HepG2 (cell line): ENCODE measurements around the gene CDK5RAP1. TPM values are rescaled to one million over a fixed set of nuclear protein-coding genes. Genes with fewer than 3 reads are reported as not detected.

Source experiments
- DPF2 ChIP-seq: sonication (generic); formaldehyde crosslinking; IDR thresholded peaks from 2 replicates; pipeline ENCODE4 v1.4.0; 2020; ENCODE audit warnings: mild to moderate bottlenecking, low read depth, missing genetic modification reagents, borderline replicate concordance
- IRX3 ChIP-seq: sonication (generic); formaldehyde crosslinking; IDR thresholded peaks from 2 replicates; pipeline ENCODE4 v1.8.1; 2023; ENCODE audit warnings: mild to moderate bottlenecking, low read depth, missing genetic modification reagents, borderline replicate concordance
- KDM6A ChIP-seq: IDR thresholded peaks from 2 replicates; pipeline ENCODE4 v1.6.1; 2016; ENCODE audit warnings: low read depth
- MEIS1 ChIP-seq: sonication (generic); formaldehyde crosslinking; IDR thresholded peaks from 2 replicates; pipeline ENCODE4 v1.9.0; 2021; ENCODE audit warnings: mild to moderate bottlenecking, missing genetic modification reagents, moderate library complexity, borderline replicate concordance
- MLLT10 ChIP-seq: sonication (generic); formaldehyde crosslinking; IDR thresholded peaks from 2 replicates; pipeline ENCODE4 v1.4.0; 2020; ENCODE audit warnings: missing genetic modification reagents
- MTF1 ChIP-seq: sonication (generic); formaldehyde crosslinking; IDR thresholded peaks from 2 replicates; pipeline ENCODE4 v1.5.0; 2020; ENCODE audit warnings: missing genetic modification reagents
- MXD3 ChIP-seq: IDR thresholded peaks from 2 replicates; pipeline ENCODE4 v1.6.1; 2016; ENCODE audit warnings: mild to moderate bottlenecking, missing biosample characterization, missing genetic modification reagents
- NFE2L2 ChIP-seq: fragments of 150-350 bp; IDR thresholded peaks from 2 replicates; pipeline ENCODE4 v1.6.1; 2014; ENCODE audit warnings: low read length
- NFKBIZ ChIP-seq: IDR thresholded peaks from 2 replicates; pipeline ENCODE4 v1.6.1; 2018; ENCODE audit warnings: missing genetic modification reagents, missing compliant biosample characterization
- NR3C1 ChIP-seq: sonication (generic); formaldehyde crosslinking; IDR thresholded peaks from 2 replicates; pipeline ENCODE4 v1.4.0; 2020; ENCODE audit warnings: missing genetic modification reagents
- RAD51 ChIP-seq: fragments of 450-650 bp; IDR thresholded peaks from 2 replicates; pipeline ENCODE4 v1.6.1; 2016; ENCODE audit warnings: borderline replicate concordance
- RORA ChIP-seq: sonication (generic); formaldehyde crosslinking; IDR thresholded peaks from 2 replicates; pipeline ENCODE4 v1.5.0; 2020; ENCODE audit warnings: mild to moderate bottlenecking, missing genetic modification reagents, moderate library complexity
- SIN3A ChIP-seq: IDR thresholded peaks from 2 replicates; pipeline ENCODE4 v1.6.1; 2011; ENCODE audit warnings: low read depth, mild to moderate bottlenecking, control low read depth, low read length, borderline replicate concordance
- SKI ChIP-seq: fragments of 450-650 bp; IDR thresholded peaks from one replicate; pipeline ENCODE4 v1.6.1; 2018; ENCODE audit warnings: mild to moderate bottlenecking; ENCODE audit not compliant: partially characterized antibody
- SP2 ChIP-seq: sonication (generic); formaldehyde crosslinking; IDR thresholded peaks from 2 replicates; pipeline ENCODE4 v1.5.1; 2020; ENCODE audit warnings: mild to moderate bottlenecking, missing genetic modification reagents
- TAF1 ChIP-seq: sonication (generic); formaldehyde crosslinking; IDR thresholded peaks from 2 replicates; pipeline ENCODE4 v1.4.0; 2020; ENCODE audit warnings: missing genetic modification reagents
- TP53 ChIP-seq: sonication (generic); formaldehyde crosslinking; conservative IDR thresholded peaks from 2 replicates; pipeline ENCODE4 v1.4.0; 2020; ENCODE audit warnings: missing genetic modification reagents
- U2AF2 ChIP-seq: fragments of 200-400 bp; formaldehyde crosslinking; IDR thresholded peaks from 2 replicates; pipeline ENCODE4 v1.6.1; 2017; ENCODE audit warnings: low read depth, mild to moderate bottlenecking, low read length
- ZBTB1 ChIP-seq: sonication (generic); formaldehyde crosslinking; IDR thresholded peaks from 2 replicates; pipeline ENCODE4 v1.4.0; 2020; ENCODE audit warnings: missing genetic modification reagents, borderline replicate concordance
- ZFAT ChIP-seq: sonication (generic); formaldehyde crosslinking; conservative IDR thresholded peaks from 2 replicates; pipeline ENCODE4 v1.8.1; 2023; ENCODE audit warnings: missing genetic modification reagents, inconsistent platforms
- ZMAT3 ChIP-seq: sonication (generic); formaldehyde crosslinking; conservative IDR thresholded peaks from 2 replicates; pipeline ENCODE4 v1.7.0; 2021; ENCODE audit warnings: missing genetic modification reagents
- ZNF558 ChIP-seq: sonication (generic); formaldehyde crosslinking; IDR thresholded peaks from 2 replicates; pipeline ENCODE4 v1.9.0; 2022; ENCODE audit warnings: mild to moderate bottlenecking, missing genetic modification reagents, borderline replicate concordance
- ZNF713 ChIP-seq: sonication (generic); formaldehyde crosslinking; IDR thresholded peaks from 2 replicates; pipeline ENCODE4 v1.4.0; 2020; ENCODE audit warnings: mild to moderate bottlenecking, missing genetic modification reagents
- ZNF75D ChIP-seq: sonication (generic); formaldehyde crosslinking; IDR thresholded peaks from 2 replicates; pipeline ENCODE4 v1.8.1; 2023; ENCODE audit warnings: missing genetic modification reagents, mild to moderate bottlenecking, borderline replicate concordance
- polyA plus RNA-seq, 8 experiments: library from polyadenylated mRNA; depleted of rRNA in 3 of 8; stranded (reverse) in 7 of 8; unstranded in 1 of 8; fragments of >200 nt; fragmentation: Illumina TruSeq in 4 of 8; extraction: Trizol in 4 of 8; gene quantifications; 2 replicates each; pipeline versions ENCODE4 v1.2.1 to v1.2.3, GENCODE V29; 2011 to 2016; ENCODE audit warnings: low read depth in 4 of 8, missing spikeins in 1 of 8, mixed read lengths in 1 of 8; ENCODE audit not compliant: insufficient read depth in 1 of 8
- total RNA-seq, 5 experiments: library from RNA; depleted of rRNA; stranded (reverse); fragments of >200 nt; fragmentation: Illumina TruSeq; extraction: Trizol; gene quantifications; 2 replicates each; pipeline ENCODE4 v1.2.3, GENCODE V29; 2016; ENCODE audit warnings: low read depth in 1 of 5
- TF ChIP-seq, protein P1 (sequence below): IDR thresholded peaks from 2 replicates; pipeline ENCODE4 v1.6.1; 2016; ENCODE audit warnings: low read depth, missing genetic modification reagents, missing compliant biosample characterization
- TF ChIP-seq, protein P2 (sequence below): sonication (generic); formaldehyde crosslinking; IDR thresholded peaks from 2 replicates; pipeline ENCODE4 v1.5.1; 2020; ENCODE audit warnings: missing genetic modification reagents, mild to moderate bottlenecking, borderline replicate concordance

Gene CDK5RAP1
- total and polyA plus RNA-seq, 2 of the 13 experiments (the other 11 are each of a cell fraction or from before 2014, with no cell fraction given): 53.6 to 98.2 TPM

DNA sequence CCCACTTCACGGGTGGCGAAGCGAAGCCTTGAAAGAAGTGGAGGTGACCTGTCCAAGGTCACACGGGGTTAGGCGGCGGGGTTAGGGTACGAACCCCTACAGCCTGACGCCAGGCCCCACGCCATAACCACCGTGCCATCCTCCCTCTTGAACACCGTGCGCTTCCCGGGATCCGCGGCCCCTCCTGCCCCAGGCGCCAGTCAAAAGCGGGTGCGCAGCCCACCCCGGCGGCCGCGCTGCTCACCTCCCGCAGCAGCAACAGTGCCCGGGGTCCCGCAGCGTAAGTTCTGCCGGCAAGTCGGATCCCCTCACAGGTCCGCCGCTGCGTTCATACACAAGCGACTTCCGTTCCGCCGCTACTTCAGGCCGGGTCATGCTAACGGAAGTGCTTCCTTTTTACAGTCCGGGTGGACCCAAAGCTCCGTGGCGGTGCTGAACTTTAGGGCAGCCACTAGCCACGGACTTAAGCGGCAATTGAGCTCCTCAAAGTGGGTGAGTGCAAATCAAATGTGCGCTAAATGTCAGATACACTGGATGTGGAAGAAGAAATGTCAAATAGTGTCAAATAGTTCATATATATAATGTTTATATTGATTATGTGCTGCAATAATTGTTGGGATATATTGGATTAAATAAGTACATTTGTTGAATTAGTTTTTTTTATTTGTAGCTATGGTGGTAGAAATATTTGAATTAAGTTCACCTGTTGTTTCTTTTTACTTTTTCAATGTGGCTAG, at the start of gene CDK5RAP1 (continued):
- TF ChIP-seq, protein P1, sequence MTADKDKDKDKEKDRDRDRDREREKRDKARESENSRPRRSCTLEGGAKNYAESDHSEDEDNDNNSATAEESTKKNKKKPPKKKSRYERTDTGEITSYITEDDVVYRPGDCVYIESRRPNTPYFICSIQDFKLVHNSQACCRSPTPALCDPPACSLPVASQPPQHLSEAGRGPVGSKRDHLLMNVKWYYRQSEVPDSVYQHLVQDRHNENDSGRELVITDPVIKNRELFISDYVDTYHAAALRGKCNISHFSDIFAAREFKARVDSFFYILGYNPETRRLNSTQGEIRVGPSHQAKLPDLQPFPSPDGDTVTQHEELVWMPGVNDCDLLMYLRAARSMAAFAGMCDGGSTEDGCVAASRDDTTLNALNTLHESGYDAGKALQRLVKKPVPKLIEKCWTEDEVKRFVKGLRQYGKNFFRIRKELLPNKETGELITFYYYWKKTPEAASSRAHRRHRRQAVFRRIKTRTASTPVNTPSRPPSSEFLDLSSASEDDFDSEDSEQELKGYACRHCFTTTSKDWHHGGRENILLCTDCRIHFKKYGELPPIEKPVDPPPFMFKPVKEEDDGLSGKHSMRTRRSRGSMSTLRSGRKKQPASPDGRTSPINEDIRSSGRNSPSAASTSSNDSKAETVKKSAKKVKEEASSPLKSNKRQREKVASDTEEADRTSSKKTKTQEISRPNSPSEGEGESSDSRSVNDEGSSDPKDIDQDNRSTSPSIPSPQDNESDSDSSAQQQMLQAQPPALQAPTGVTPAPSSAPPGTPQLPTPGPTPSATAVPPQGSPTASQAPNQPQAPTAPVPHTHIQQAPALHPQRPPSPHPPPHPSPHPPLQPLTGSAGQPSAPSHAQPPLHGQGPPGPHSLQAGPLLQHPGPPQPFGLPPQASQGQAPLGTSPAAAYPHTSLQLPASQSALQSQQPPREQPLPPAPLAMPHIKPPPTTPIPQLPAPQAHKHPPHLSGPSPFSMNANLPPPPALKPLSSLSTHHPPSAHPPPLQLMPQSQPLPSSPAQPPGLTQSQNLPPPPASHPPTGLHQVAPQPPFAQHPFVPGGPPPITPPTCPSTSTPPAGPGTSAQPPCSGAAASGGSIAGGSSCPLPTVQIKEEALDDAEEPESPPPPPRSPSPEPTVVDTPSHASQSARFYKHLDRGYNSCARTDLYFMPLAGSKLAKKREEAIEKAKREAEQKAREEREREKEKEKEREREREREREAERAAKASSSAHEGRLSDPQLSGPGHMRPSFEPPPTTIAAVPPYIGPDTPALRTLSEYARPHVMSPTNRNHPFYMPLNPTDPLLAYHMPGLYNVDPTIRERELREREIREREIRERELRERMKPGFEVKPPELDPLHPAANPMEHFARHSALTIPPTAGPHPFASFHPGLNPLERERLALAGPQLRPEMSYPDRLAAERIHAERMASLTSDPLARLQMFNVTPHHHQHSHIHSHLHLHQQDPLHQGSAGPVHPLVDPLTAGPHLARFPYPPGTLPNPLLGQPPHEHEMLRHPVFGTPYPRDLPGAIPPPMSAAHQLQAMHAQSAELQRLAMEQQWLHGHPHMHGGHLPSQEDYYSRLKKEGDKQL (CRISPR knock-in tag): peak; percentile 88
- TF ChIP-seq RAD51 (no peak), NFKBIZ (CRISPR knock-in tag) (peak; percentile 99), TAF1 (peak; percentile 98), NR3C1 (CRISPR knock-in tag) (no peak), TP53 (CRISPR knock-in tag) (peak; percentile 87; the same call in 1 of the 2 replicates), SKI (peak; percentile 45), IRX3 (peak; percentile 93; the same call in 1 of the 2 replicates), ZNF558 (CRISPR knock-in tag) (peak; percentile 93), MXD3 (CRISPR knock-in tag) (peak; percentile 98), DPF2 (CRISPR knock-in tag) (no peak), U2AF2 (no peak), MTF1 (CRISPR knock-in tag) (peak; percentile 86; the same call in 1 of the 2 replicates), ZNF713 (CRISPR knock-in tag) (peak; percentile 96), ZFAT (CRISPR knock-in tag) (peak; percentile 81), MEIS1 (CRISPR knock-in tag) (peak; percentile 97), KDM6A (peak; percentile 30), NFE2L2 (no peak), ZNF75D (CRISPR knock-in tag) (no peak), SIN3A (peak; percentile 99), MLLT10 (no peak), RORA (no peak), ZMAT3 (peak; percentile 96), ZBTB1 (no peak), SP2 (CRISPR knock-in tag) (peak; percentile 72)
- TF ChIP-seq, protein P2, sequence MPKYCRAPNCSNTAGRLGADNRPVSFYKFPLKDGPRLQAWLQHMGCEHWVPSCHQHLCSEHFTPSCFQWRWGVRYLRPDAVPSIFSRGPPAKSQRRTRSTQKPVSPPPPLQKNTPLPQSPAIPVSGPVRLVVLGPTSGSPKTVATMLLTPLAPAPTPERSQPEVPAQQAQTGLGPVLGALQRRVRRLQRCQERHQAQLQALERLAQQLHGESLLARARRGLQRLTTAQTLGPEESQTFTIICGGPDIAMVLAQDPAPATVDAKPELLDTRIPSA (CRISPR knock-in tag): 0 out of 2 replicates have a peak, but pooled peaks have one; percentile 94
